Fibroblast of mammary gland (primary cell): ENCODE measurements around the gene ATG10.
A peak's percentile ranks its signal among the peaks of the same experiment; 100 is the strongest.

Experiments
- DNase-seq: peaks from one replicate; pipeline ENCODE4 v3.0.0-alpha.2; 2010; ENCODE audit warnings: low read depth
- H3K4me3 ChIP-seq: 2 replicates; pipeline ENCODE4 v1.5.1; 2011; ENCODE audit warnings: low read depth, mild to moderate bottlenecking, low read length, moderate library complexity; ENCODE audit not compliant: control insufficient read depth
- TF ChIP-seq, protein P1 (sequence below): conservative IDR thresholded peaks from 2 replicates; pipeline ENCODE4 v1.5.1; 2011; ENCODE audit warnings: low read depth, low read length, inconsistent platforms; ENCODE audit not compliant: control insufficient read depth, insufficient read depth

Gene ATG10

DNA sequence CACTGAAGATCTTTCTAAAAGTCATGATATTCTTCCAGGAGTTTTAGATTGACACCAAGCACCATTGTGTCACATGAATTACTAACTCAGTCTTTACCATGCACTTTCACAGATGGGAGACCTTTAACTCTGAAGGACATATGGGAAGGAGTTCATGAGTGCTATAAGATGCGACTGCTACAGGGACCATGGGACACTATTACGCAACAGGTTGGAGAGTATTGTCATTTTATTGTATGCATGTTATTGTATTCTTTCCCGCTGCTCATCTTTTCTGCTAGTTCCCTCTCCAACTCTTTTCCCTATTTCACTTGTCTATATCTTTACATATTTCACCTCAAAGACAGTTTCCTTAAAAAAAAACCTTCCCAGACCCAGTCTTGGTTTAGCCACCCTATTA, 206.6 kb downstream of the ATG10 start:
- TF ChIP-seq, protein P1, sequence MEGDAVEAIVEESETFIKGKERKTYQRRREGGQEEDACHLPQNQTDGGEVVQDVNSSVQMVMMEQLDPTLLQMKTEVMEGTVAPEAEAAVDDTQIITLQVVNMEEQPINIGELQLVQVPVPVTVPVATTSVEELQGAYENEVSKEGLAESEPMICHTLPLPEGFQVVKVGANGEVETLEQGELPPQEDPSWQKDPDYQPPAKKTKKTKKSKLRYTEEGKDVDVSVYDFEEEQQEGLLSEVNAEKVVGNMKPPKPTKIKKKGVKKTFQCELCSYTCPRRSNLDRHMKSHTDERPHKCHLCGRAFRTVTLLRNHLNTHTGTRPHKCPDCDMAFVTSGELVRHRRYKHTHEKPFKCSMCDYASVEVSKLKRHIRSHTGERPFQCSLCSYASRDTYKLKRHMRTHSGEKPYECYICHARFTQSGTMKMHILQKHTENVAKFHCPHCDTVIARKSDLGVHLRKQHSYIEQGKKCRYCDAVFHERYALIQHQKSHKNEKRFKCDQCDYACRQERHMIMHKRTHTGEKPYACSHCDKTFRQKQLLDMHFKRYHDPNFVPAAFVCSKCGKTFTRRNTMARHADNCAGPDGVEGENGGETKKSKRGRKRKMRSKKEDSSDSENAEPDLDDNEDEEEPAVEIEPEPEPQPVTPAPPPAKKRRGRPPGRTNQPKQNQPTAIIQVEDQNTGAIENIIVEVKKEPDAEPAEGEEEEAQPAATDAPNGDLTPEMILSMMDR, result no peak
- no peak overlapping the region for H3K4me3 ChIP-seq
- no peak for DNase-seq

DNA sequence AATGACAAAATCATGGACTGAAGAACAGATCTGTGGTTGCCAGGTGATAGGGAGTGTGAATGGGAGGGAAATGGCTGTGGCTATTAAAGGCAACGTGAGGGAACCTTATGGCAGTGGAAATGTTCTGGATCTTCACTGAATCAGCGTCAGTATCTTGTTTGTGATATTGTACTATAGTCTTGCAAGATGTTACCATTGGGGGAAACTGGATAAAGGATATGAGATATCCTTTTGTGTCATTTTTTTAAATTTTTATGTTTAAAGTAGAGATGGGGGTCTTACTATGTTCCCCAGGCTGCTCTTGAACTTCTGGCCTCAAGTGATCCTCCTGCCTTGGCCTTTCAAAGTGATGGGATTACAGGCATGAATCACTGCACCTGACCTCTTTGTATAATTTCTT, 210.8 kb downstream of the ATG10 start:
- TF ChIP-seq, protein P1, result no peak
- no peak for DNase-seq
- H3K4me3 ChIP-seq, result no peak overlapping the region

DNA sequence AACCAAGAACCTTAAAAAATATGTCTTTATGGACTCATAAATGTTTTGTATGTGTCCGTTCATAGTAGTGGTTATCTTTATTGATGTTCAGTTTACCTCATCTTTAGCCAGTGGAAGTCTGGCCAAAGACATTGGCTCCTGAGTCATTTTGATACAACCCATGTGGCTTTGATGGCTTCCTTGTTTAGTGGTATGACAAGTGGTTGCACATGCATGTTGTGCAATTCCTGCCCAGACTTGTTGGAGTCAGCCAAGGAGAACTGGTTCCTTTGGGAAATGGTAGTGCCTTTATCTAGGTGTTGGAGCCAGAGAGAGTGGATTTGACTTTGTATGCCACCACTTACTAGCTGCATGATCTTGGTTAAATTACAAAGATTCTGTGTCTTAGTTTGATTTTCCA, 212.0 kb downstream of the ATG10 start:
- DNase-seq, result peak; percentile 85
- no peak overlapping the region for H3K4me3 ChIP-seq
- TF ChIP-seq, protein P1, result no peak

DNA sequence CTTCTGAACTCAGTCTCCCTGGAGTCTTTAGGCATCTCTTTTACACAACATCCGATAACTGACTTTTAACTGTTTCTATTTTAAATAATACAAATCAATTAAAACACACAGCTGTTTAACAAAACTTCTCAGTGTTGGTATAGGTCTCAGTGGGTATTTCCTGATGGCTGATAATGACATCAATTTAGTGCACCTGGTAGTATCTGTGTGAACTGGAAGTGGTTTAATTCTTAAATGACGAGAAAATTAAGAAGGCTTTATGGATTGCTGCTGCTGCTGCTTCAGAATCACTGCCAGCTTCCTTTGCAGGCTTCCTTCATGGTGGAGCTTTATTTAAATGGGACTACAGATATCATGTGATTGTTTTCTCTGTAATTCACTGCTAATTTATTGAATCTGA, 214.0 kb downstream of the ATG10 start:
- DNase-seq, result no peak
- TF ChIP-seq, protein P1, result no peak
- H3K4me3 ChIP-seq, result no peak overlapping the region

DNA sequence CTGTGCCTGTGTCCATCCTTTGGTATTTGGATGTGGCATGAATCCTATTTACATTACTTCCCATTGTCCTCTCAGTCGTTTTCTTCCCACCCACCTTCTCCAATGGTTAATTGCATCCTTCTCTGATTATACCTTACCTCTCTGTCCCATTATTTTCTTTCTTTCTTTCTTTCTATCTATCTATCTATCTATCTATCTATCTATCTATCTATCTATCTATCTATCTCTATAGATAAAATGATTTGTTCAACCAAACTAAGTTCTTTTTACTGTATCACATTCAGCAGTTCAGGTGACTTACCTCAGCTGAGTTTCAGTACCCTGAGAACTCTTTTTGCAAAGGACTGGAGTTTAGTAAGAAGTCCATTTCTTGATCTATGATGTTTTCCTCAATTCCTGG, 225.7 kb downstream of the ATG10 start:
- TF ChIP-seq, protein P1, result no peak
- DNase-seq, result no peak
- no peak overlapping the region for H3K4me3 ChIP-seq

DNA sequence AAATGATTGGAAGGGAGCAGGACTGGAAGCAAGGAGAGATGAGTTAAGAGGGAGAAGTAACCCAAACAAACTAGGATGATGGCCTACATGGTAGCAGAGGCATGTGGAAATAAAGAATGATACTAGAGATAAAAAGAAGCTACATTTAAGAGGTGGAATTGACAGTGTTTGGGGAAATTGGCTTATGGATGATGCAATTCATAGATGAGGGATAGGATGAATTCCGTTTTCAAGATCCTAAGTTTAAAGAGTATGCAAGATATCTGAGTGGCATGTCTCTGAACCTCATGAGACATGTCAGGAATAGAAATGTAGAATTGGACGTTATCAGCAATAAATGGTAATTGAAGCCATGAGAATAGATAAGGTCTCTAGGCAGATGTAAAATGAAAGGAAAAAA, 232.7 kb downstream of the ATG10 start:
- H3K4me3 ChIP-seq, result no peak overlapping the region
- TF ChIP-seq, protein P1, result no peak
- DNase-seq, result no peak

DNA sequence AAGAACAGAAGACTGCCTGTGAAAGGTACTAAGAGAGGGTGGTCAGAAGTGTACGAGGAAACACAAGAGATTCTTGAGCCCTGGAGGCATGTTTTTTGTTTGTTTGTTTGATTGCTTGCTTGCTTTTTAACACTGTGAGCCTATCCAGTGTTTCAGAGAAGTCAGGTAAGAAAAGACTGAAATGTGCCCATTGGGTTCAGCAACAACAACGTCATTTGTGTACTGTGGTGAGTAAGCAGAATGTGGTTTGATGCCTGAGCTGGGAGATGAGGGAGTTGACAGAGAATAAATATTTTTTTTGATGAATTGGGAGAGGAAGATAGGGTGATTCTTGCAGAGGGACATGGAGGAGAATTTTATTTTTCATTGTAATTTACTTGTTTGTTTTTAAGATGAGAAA, 233.2 kb downstream of the ATG10 start:
- TF ChIP-seq, protein P1, result no peak
- H3K4me3 ChIP-seq, result no peak overlapping the region
- DNase-seq, result no peak
